GM21737 (cell line): ENCODE data around the gene HYAL4.

Experiments used
- ATAC-seq: cut with Tn5 transposase; IDR thresholded peaks from one replicate; pipeline ENCODE4 v1.9.1; 2021; ENCODE audit warnings: mild to moderate bottlenecking, moderate library complexity; ENCODE audit not compliant: unreplicated experiment

Gene HYAL4

DNA sequence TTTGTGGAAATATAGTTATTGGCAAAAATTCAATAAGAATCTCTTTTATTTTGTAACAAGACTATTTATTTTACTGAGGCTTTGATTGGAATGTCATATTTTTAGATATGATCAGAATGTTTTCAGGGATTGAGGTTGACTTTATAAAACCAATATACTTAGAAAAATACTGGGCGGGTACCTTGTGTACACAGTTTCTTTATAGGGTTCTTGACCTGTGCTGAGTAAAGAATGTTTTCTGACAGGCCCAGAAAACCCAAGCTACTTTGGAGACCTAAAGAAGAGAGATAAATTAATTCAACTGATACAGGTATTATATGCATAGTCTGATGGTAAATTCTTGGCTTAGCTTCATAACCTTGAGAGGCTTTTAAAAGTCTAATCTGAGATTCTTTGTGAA lies 56.1 kb downstream of the HYAL4 start:
- no peak for ATAC-seq

GRCh38 chr7:123905714-123906113 lies 60.7 kb downstream of the HYAL4 start:
- no peak for ATAC-seq

- no peak for ATAC-seq
Measured at GRCh38 chr7:123916240-123916724, 71.3 kb downstream of the HYAL4 start.

GRCh38 chr7:123917878-123918277 lies 72.9 kb downstream of the HYAL4 start:
- ATAC-seq = no peak

- no peak for ATAC-seq
Measured at GRCh38 chr7:123918309-123918708, 73.3 kb downstream of the HYAL4 start.

GRCh38 chr7:123923599-123923998 lies 78.6 kb downstream of the HYAL4 start:
- no peak for ATAC-seq

DNA sequence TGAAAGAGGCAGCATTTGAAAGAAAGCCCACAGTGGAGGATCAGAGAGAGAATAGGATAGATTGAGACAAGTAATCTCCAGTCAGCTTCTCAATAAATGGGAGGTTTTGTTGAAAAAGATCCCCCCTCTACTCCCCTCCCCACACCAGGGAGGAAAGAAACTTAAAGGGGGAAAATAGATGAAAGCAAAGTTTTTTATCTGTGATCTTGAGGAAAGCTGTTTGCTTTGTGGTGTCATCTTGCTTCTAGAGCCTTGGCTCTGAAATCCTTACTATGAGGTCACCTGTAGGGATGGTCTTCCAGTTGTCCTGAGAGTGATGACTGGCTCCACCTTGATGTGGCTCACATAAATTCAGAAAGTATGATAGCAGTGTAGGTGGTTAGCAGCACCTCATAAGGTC lies 80.0 kb downstream of the HYAL4 start, which contains the start of gene SPAM1:
Gene SPAM1 (plus strand): TSS at position 301 of the 400 bp plus-strand sequence. CDS start 28,330 bp downstream, outside the sequence.
- ATAC-seq = no peak
